SK-MEL-5 (cell line): ENCODE results near the gene MOSMO. TPM values are rescaled to one million over a fixed set of nuclear protein-coding genes. Genes with fewer than 3 reads are reported as not detected.

Source experiments
- DNase-seq: peaks from one replicate; pipeline ENCODE4 v3.0.0-alpha.2; 2016; ENCODE audit warnings: low read depth, low spot score
- in situ Hi-C: cut with HindIII; loops from 2 replicates; pipeline ENCODE4 v1.10.0; 2016; ENCODE audit warnings: low sequenced_read_pairs, high pct_unique_total_duplicates, low pct_unique_long_range_greater_than_20kb
- total RNA-seq: library from RNA; depleted of rRNA; stranded (reverse); fragments of >200 nt; shearing (Covaris generic); gene quantifications from 2 replicates; pipeline ENCODE4 v1.2.3, GENCODE V29; 2014

The MOSMO gene
- total RNA-seq, 1 experiment from 2014 or later = 16.4 TPM

GRCh38 chr16:22071331-22071910 is 63.5 kb downstream of the MOSMO start:
- in situ Hi-C loops = no loop called here
- no peak for DNase-seq

- peak; percentile 74 for DNase-seq
- in situ Hi-C loops = no loop called here
Observed at GRCh38 chr16:22073350-22073749, 65.4 kb downstream of the MOSMO start.

GRCh38 chr16:22075043-22075757 is 67.3 kb downstream of the MOSMO start:
- in situ Hi-C loops = no loop called here
- no peak for DNase-seq

- no peak for DNase-seq
- in situ Hi-C loops = no loop called here
Observed at GRCh38 chr16:22075776-22076175, 67.9 kb downstream of the MOSMO start.

GRCh38 chr16:22077700-22078313 is 69.9 kb downstream of the MOSMO start:
- DNase-seq = peak; percentile 63
- in situ Hi-C loops = no loop called here

- no peak for DNase-seq
- in situ Hi-C loops = no loop called here
Observed at GRCh38 chr16:22078656-22079055, 70.7 kb downstream of the MOSMO start.

- DNase-seq = no peak
- in situ Hi-C loops = loop anchor here (10.0 kb wide), 1 partner anchor 104 kb away; no protein-coding TSS in a partner anchor
Observed at GRCh38 chr16:22081050-22081449, 73.1 kb downstream of the MOSMO start.

- in situ Hi-C loops = loop anchor here (10.0 kb wide), 1 partner anchor 98 kb away; no protein-coding TSS in a partner anchor
- no peak for DNase-seq
Observed at GRCh38 chr16:22086440-22086839, 78.5 kb downstream of the MOSMO start.

- in situ Hi-C loops = loop anchor here (10.0 kb wide), 1 partner anchor 96 kb away; no protein-coding TSS in a partner anchor
- DNase-seq = no peak
Observed at GRCh38 chr16:22088642-22089041, 80.7 kb downstream of the MOSMO start.

GRCh38 chr16:22089910-22090309 is 82.0 kb downstream of the MOSMO start:
- in situ Hi-C loops = loop anchor here (10.0 kb wide), 1 partner anchor 95 kb away; no protein-coding TSS in a partner anchor

GRCh38 chr16:22091721-22092120 is 83.8 kb downstream of the MOSMO start:
- no peak for DNase-seq
- in situ Hi-C loops = no loop called here

More at GRCh38 chr16:22089910-22090309, 82.0 kb downstream of the MOSMO start:
- no peak for DNase-seq

- in situ Hi-C loops = no loop called here
- no peak for DNase-seq
Observed at GRCh38 chr16:22092143-22092933, 84.4 kb downstream of the MOSMO start, which contains the start of gene VWA3A. Gene VWA3A (plus strand): TSS chr16:22092541. CDS start chr16:22092638, 97 bp downstream.

GRCh38 chr16:22093331-22093730 is 85.4 kb downstream of the MOSMO start:
- in situ Hi-C loops = no loop called here
- DNase-seq = no peak

GRCh38 chr16:22093996-22094395 is 86.1 kb downstream of the MOSMO start:
- no peak for DNase-seq
- in situ Hi-C loops = no loop called here

- in situ Hi-C loops = no loop called here
- peak; percentile 75 for DNase-seq
Observed at GRCh38 chr16:22098405-22099255, 90.7 kb downstream of the MOSMO start.

GRCh38 chr16:22099256-22099975 is 91.5 kb downstream of the MOSMO start:
- DNase-seq = no peak
- in situ Hi-C loops = no loop called here
